Stimulated activated CD4-positive, alpha-beta T cell treated with anti-CD3 and anti-CD28 coated beads, Interleukin-12 subunit alpha, Interleukin-12 subunit beta, amount 100 ng/mL, for 24 hours (primary cell): ENCODE results near the gene TLR1.
"Not testable (repeated sequence)": the region's sequence is repeated elsewhere in the genome, so short reads cannot be mapped to it uniquely, and the experiment has no call there.

Experiments used
- DNase-seq, 2 experiments: peaks; one replicate each; pipeline ENCODE4 v3.0.0-alpha.2; 2020; ENCODE audit warnings: low read depth in 2 of 2

The TLR1 gene

DNA sequence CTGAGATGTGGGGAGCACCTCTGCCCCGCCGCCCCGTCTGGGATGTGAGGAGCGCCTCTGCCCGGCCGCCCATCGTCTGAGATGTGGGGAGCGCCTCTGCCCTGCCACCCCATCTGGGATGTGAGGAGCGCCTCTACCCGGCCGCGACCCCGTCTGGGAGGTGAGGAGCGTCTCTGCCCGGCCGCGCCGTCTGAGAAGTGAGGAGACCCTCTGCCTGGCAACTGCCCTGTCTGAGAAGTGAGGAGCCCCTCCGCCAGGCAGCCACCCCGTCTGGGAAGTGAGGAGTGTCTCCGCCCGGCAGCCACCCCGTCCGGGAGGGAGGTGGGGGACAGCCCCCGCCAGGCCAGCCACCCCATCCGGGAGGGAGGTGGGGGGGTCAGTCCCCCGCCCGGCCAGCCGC is 2.9 kb upstream of the TLR1 start:
- DNase-seq, result not testable (repeated sequence)

DNA sequence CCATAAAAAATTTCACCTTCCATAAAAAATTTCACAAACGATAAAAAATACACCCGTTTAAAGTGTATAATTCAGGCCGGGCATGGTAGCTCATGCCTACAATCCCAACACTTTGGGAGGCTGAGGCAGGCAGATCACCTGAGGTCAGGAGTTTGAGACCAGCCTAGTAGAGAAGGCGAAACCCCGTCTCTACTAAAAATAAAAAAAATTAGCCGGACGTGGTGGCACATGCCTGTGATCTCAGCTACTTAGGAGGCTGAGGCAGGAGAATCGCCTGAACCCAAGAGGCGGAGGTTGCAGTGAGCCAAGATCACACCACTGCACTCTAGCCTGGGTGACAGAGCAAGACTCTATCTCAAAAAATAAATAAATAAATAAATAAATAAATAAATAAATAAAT is 1.7 kb upstream of the TLR1 start:
- not testable (repeated sequence) for DNase-seq

DNA sequence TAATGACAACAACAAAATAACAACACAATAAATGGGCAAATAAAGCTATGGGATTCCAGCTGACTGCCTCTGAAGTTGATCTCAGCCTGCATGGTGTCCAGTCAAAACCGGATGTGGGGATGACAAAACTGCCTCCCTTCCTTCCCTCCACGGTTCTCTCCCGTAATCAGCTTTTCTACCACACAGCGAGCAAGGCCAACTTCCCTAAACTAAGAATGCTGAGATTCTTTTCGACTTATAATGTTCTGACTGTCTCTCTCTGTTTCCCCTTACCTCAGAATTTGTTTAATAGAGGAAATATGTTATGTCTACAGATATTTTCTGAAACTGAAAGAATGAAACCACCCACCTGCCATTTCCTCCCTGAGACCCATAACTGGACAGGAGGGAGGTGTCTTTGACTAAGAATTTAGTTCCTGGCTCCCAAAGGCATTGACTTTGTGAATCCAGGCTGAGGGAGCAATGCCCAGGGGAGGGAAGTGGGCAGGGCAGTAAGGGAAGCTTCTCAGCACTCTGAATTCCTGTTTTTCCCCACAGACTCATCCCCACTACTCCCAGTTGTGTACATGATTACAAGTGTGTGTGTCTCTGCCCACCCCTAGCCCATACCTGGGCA is 1.0 kb upstream of the TLR1 start:
- DNase-seq, result no peak

DNA sequence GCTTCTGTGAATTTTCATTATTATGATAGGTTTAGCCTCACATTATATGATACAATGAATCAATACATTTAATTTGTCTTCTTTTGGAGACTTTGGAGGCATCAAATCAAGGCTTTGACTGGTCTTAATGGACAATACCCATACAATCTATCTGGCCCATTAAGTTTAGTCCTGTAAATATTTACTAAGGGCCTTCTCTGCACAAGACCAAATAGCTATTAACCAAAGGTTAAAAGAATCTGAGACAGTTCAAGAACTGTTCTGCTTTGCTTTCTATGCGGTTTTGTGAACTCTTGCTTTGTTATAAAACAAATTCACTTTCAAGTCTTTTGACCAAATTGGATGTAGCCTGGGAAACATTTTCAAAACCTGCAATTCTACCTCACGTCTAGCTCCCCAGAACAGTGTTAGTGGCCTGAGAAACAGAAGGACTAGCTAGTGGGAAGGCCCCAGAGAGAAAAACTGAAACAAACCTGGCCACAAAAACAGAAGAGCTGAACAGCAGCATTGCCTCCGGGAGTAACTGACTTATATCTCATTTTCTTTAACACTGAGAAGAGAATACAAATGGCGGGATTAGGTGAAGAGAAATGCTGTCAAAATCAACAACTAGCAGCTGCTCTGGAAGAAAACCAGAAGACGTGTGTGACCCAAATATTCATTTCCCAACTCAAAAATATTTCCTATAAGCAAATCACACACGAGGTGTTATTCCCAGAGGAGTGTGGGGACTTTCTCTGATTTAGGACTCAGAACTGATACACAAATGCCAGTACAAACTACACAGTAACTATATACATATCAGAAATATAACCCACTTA is 548 bp downstream of the TLR1 start:
- DNase-seq, result peak in 1 of 2 experiments; percentile 14

DNA sequence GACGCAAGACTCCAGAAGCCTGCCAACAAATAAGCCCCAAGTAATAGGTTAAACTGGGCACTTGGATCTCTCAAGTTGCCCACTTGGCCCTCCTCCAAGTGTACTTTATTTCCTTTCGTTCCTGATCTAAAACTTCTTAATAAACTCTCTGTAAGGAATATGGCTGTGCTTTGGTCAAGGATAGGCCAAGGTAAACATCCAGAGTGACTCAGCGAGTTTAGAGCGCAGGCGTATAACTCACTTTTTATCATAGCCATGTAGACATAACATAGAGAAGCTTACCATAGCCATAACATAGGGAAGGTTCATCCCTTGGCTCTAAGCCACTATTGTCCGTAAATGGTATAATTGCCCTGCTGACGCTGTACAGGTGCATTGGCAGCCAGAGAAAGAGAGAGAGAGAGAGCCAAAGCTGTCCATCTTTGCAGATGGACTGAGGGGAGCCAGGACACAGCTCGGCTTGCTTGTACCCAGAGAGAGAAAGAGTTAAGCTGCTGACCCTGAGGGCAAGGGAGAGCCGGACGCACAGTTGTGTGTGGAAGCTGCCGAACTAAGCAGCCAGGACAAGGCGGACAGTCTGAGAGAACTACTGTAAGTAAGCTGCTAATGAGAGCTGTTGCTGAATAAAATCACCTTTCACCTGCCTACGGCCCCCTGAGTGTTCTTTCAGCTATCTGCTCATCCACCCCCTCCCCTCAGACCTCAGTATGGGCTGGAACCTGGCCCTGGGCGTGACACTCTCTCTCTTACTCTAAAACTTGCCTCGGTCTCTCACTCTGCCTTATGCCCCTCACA is 1.8 kb downstream of the TLR1 start:
- DNase-seq, result no peak

DNA sequence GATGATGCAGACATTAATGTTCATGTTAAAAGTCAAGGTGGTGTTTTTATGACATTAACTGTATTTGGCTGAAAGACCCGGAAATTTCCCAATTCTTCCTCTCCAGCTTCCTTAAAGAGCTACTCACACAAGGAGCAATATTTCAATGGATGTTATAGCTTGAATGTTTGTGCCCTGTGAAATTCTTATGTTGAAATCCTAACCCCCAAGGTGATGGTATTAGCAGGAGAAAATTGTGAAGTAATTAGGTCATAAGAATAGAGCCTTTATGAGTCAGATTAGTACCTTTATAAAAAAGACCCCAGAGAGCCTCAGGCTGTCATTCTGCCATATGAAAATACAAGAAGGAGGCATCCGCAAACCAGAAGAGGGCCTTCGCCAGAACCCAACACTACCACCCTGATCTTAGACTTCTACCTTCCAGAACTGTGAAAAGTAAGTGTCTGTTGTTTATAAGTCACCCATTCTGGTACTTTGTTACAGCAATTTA is 3.6 kb downstream of the TLR1 start:
- DNase-seq, result no peak

DNA sequence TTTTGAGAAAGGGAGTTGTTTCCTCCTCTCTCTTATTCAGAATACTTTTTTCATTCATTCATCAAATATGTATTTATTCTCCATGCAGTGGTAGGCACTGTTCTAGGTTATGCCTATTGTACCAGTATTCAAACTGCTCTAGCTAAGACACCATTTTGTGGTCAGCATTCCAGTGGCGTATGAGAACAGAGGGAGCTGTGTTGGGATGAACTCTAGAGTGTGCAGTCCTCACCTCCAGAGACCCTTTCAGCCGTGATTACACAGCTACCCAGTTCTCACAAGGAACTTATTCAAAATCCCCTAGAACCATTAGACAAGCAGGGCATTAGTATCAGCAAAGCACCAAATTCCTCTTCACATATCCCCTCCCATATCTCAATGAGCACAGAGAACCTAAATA is 4.2 kb downstream of the TLR1 start:
- no peak for DNase-seq

DNA sequence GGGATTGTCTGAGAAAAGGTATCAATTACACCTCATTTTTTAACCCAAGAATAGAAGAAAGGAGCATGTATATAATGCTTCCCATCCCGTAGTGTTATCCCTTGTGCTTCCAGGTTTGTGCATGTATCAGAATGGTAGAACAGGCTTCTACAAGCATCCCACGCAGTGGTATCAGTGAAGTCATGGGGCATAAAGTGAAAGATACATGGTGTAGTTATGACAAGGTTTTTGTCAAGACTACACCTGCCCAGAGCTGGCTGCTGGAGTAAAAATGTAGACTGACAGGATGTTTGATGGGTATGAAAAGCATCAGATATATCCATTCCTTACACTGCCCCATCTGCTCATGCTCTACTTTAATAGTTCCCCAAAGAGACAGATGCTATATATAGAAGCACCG is 9.5 kb downstream of the TLR1 start:
- DNase-seq, result no peak

DNA sequence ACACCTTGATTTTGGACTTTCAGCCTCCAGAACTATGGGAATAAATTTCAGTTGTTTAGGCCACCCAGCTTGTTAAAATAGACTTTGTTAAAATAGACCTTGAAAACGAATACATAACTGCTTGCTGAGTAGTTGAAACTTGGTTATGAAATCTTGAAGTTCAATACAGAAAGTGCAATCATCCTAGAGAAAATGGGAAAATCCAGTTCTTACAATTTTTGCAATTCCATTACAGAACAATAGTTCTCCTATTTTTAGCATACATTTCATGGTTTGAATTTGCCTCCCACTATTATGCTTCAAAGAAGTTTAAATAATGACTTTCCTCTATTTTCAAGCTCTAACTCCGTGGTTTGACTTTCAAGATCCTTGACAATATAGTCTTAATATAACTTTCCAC is 10.5 kb downstream of the TLR1 start:
- DNase-seq, result no peak

DNA sequence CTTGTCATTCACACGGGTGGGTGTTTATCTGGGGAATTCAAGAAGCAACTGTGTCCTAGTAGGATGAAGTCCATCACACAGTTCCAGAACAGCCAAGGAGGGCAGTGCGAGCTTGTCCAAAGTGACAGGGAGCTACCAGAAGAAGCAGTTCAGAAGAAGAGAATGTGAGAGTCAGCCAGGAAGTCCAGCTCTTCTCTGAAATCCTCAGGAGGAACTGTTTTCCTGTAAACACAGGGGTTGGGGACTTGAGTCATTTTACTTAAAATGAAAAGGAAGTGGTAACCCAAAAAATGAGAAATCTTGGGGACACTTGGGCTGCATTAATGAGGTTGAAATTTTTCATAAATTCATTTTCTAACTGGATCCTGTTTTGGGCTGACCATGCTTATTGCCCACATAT is 13.6 kb downstream of the TLR1 start:
- DNase-seq, result no peak

DNA sequence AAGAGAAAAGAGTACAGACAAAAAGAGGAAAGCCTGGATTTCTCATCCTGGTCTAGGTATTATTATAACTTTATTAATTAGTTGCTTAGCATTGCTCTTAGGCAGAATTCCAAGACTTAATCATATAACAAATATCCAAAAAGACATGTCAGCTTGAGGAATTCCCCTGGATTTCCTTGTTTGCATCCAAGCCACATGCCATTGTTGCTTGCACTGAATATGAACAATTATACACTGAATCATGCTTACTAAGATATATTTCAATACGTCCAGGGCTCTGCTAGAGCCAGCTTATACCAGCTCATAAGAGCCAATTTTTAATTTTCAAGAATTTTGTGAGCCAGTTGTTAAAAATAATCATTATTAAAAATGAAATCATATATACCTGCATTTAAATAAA is 16.3 kb downstream of the TLR1 start:
- no peak for DNase-seq

DNA sequence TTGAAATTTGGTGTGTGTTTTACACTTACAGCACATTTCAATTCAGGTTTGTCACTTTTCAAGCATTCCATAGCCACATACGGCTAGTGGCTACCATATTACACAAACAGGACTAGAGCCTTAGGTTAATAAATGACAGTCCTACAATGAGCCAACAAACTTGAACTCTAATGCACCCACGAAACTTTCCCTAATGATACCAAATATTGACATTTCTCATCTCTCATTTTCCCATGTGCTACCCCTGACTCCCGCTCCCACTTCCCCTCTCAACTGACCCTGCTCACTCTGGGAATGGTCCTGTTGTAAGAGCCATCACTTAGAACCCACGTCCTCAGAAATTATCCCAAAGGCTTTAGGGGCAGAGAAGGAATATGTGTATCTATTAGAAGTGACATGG is 16.9 kb downstream of the TLR1 start:
- DNase-seq, result no peak

DNA sequence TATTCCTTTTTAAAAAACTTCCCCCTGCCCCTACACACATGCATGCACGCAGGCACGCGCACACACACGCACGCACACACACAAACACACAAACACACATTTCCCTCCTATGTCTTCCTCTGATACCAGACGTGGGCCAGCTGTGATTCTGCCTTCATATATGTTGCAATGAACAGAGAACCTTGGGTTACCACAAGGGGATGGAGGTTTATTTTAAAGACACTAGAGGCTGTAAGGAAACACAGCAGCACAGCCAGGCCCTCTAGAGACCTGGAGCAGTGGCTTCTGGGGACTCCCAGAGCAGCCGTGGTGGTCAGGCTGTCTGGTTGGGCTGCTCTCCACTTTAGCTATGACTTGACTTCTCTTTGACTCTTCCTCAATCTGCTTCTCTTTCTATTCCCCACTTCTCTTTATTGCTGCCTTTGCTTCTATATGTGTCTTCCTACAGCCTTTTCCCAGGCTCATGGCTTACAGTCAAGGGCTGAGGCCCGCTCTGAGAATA is 18.6 kb downstream of the TLR1 start:
- DNase-seq, result no peak

DNA sequence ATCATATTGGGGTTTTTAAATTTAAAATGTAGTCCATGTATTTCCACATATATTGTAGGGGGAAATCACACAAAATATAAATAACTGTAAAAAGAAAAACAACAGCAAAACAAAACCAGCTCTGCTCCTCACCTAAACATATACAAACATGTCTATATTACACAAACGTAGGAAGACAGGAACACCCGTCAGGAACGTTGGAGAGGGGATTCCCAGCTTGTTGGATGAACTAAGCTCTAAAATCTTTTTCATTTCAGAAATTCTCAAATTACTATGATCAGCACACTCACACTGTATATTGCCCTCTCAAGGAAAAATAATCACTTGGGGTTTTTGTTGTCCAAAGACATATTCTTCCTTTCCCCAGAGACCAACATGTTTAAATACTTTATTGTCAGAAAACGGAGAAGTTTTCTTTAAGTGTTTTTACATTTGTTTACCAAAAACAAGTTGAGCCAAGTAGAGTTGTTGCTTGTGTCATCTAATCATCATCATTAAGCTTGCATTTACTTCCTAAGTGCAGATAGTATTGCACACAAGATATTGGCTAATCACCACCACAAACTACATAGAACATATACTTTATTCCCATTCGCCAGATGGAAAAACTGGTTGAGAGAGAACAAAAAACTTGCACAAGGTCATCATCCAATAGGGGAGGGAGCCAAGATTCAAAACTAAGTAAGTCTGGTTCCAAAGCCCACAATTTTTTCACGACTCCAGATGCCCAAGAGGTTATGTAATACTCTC is 19.4 kb downstream of the TLR1 start:
- no peak for DNase-seq

DNA sequence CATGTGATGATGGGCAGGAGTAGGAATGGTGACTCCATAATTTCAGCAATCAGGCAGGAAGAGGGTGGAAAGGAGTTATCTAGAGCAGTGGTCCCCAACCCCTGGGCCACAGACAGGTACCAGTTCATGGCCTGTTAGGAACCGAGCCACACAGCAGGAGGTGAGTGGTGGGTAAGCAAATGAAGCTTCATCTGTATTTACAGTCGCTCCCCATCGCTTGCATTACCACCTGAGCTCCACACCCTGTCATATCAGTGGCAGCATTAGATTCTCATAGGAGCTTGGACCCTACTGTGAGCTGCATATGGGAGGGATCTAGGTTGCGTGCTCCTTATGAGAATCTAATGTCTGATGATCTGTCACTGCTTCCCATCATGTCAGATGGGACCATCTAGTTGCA is 20.4 kb downstream of the TLR1 start:
- no peak for DNase-seq

DNA sequence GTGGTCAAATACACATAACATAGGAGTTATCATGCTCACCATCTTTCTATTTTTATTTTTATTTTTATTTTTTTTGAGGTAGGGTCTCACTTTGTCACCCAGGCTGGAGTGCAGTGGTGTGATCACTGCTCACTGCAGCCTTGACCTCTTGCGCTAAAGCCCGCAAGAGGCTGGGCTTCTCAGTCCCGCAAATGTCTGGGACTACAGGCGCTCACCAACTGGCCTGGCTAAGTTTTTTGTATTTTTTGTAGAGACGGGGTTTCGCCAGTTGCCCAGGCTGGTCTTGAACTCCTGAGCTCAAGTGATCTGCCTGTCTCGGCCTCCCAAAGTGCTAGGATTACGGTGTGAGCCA is 21.5 kb downstream of the TLR1 start:
- no peak for DNase-seq

DNA sequence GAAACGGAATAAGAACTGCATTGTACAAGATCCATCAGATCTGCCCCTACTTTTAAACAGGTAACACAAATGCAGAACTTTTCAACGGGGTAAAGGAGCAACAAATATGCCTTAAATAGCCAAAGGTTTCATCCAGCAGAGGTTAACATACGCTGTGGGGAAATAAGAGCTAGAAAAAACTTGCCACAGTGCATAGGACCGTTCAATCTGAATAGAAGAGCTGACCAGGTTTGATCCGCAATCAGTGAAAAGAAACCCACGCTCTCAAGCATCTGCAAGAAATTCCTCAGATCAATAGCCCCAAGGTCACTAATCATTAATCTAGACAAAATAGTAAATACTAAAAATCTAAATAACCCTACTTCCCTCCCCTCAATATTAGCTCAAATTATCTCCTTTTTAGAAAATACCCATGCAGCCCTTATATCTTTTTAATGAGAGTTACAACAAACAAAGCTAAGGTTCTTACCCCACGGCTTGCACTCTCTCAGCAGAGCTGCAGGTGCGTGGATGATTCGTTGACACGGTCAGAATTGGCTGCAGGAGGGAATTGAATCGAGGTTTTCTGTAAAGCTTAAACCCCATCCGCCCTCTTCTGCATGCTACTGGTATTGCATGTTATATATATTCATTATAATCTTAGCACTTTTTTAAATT is 22.0 kb downstream of the TLR1 start, which contains the start of gene TLR10:
TLR10 (minus strand) TSS at position 539 of the 657 bp plus-strand sequence. CDS start 7,400 bp downstream, outside the sequence.
- DNase-seq, result no peak

DNA sequence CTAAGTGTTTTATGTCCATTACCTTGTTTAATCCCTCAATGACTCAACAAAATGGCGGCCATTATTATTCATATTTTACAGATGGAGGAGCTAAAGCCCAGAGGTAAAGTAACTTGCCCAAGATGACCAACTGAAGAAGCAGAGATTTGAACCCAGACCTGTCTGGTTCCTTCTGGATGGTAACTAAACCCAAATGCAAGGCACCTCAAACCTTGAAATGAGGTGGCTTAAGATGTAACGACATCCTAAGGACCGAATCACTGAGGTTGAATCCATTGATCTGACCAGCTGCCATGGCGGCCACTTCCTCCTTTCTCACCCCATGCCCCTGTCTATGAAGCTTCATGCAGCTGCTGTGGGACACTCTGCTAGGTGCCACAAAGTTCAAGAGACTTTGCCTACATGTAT is 22.7 kb downstream of the TLR1 start:
- no peak for DNase-seq

DNA sequence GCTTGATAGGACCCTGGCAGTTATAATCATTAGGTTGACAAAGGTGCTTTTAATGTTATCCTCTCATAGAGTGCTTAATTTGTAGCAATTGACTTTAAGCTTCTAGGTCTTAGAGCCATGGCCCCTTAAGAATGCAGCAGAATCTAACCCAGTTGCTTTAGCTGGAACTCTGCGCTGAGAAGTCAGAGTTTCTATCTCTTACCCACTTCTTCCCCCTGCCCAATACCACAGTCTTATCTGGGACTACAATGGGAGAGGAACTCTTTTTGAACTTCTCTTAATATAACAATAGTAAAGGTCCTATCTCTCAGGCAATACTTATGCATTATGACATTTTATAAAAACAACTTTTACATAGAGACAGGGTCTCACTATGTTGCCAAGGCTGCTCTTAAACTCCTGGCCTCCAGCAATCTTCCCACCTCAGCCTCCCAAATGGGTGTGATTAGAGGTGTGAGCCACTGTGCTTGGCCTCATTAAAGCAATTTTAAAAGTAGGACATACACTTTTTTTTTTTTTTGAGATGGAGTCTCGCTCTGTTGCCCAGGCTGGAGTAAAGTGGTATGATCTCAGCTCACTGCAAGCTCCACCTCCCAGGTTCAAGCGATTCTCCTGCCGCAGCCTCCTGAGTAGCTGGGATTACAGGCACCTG is 23.6 kb downstream of the TLR1 start:
- no peak for DNase-seq

DNA sequence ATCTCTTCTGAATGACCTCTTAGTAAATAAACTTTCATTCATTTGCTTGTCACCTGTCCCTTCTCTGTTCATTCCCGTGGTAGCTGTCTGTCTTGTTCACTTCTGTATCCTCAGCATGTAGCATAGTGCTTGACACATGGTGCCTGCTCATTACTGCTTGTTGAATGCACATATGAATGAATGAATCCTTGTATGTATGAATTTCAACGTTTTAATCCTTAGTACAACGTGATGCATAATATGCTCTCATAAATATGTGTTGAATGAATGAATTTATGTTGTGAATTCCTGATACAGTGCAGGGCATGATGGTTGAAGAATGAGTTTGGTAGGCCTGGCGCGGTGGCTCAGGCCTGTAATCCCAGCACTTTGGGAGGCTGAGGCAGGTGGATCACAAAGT is 24.8 kb downstream of the TLR1 start:
- DNase-seq, result no peak

DNA sequence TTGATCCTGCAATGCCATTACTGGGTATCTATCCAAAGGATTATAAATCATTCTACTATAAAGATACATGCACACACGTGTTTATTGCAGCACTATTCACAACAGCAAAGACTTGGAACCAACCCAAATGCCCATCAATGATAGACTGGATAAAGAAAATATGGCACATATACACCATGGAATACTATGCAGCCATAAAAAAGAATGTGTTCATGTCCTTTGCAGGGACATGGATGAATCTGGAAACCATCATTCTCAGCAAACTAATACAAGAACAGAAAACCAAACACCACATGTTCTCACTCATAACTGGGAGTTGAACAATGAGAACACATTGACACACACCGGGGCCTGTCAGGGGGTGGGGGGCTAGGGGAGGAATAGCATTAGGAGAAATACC is 26.7 kb downstream of the TLR1 start:
- not testable (repeated sequence) for DNase-seq
